Measurements from ENCODE around the gene SEZ6.

DNA sequence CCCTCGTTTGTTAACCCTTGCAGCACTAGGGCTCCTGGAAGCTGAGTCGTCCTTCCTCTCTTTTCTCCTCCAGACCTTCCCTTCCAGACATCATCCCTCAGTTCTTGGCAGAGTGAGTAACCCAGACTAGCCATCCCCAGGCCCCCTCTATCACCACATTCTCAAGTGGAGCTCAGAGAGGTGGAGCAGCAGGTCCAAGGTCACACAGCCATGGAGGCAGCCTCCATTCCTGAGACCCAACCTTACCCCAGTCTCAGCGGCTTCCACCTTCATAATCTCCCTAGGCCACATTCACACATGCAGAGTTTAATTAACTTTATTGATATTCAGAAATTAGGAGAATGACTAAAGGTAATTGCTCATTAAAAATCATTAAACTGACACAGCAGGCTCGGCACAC is 3.0 kb downstream of the SEZ6 start:
- TF ChIP-seq, protein P1, sequence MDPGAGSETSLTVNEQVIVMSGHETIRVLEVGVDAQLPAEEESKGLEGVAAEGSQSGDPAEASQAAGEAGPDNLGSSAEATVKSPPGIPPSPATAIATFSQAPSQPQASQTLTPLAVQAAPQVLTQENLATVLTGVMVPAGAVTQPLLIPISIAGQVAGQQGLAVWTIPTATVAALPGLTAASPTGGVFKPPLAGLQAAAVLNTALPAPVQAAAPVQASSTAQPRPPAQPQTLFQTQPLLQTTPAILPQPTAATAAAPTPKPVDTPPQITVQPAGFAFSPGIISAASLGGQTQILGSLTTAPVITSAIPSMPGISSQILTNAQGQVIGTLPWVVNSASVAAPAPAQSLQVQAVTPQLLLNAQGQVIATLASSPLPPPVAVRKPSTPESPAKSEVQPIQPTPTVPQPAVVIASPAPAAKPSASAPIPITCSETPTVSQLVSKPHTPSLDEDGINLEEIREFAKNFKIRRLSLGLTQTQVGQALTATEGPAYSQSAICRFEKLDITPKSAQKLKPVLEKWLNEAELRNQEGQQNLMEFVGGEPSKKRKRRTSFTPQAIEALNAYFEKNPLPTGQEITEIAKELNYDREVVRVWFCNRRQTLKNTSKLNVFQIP (CRISPR knock-in tag; IDR thresholded peaks at IDR 0.05; ENCODE audit: borderline replicate concordance, low read depth), result no peak
- TF ChIP-seq, protein P2, sequence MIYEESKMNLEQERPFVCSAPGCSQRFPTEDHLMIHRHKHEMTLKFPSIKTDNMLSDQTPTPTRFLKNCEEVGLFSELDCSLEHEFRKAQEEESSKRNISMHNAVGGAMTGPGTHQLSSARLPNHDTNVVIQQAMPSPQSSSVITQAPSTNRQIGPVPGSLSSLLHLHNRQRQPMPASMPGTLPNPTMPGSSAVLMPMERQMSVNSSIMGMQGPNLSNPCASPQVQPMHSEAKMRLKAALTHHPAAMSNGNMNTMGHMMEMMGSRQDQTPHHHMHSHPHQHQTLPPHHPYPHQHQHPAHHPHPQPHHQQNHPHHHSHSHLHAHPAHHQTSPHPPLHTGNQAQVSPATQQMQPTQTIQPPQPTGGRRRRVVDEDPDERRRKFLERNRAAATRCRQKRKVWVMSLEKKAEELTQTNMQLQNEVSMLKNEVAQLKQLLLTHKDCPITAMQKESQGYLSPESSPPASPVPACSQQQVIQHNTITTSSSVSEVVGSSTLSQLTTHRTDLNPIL (CRISPR knock-in tag; IDR thresholded peaks at IDR 0.05; ENCODE audit: low read depth), result no peak
- TF ChIP-seq TOX (CRISPR knock-in tag; IDR thresholded peaks at IDR 0.05; ENCODE audit: borderline replicate concordance) (no peak), ZNF565 (CRISPR knock-in tag; conservative IDR thresholded peaks at IDR 0.05; ENCODE audit: low read depth) (no peak), PPARA (CRISPR knock-in tag; IDR thresholded peaks at IDR 0.05; ENCODE audit: borderline replicate concordance) (no peak), CSDC2 (CRISPR knock-in tag; IDR thresholded peaks at IDR 0.05) (no peak), ZC3H10 (CRISPR knock-in tag; IDR thresholded peaks at IDR 0.05) (no peak), SNAI2 (CRISPR knock-in tag; IDR thresholded peaks at IDR 0.05) (no peak), ARNTL (CRISPR knock-in tag; IDR thresholded peaks at IDR 0.05; ENCODE audit: borderline replicate concordance, low read depth) (no peak), ZNF8 (CRISPR knock-in tag; IDR thresholded peaks at IDR 0.05) (no peak), ZFP30 (CRISPR knock-in tag; IDR thresholded peaks at IDR 0.05) (no peak), BACH2 (CRISPR knock-in tag; IDR thresholded peaks at IDR 0.05; ENCODE audit: borderline replicate concordance) (no peak)
- TF ChIP-seq, protein P3, sequence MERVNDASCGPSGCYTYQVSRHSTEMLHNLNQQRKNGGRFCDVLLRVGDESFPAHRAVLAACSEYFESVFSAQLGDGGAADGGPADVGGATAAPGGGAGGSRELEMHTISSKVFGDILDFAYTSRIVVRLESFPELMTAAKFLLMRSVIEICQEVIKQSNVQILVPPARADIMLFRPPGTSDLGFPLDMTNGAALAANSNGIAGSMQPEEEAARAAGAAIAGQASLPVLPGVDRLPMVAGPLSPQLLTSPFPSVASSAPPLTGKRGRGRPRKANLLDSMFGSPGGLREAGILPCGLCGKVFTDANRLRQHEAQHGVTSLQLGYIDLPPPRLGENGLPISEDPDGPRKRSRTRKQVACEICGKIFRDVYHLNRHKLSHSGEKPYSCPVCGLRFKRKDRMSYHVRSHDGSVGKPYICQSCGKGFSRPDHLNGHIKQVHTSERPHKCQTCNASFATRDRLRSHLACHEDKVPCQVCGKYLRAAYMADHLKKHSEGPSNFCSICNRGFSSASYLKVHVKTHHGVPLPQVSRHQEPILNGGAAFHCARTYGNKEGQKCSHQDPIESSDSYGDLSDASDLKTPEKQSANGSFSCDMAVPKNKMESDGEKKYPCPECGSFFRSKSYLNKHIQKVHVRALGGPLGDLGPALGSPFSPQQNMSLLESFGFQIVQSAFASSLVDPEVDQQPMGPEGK (CRISPR knock-in tag; IDR thresholded peaks at IDR 0.05; ENCODE audit: borderline replicate concordance), result no peak

Data from SK-N-SH treated with all-trans-retinoic acid at 6 μM for 48 hours (cell line).